ENCODE results near the gene GLI3.

The GLI3 gene

GRCh38 chr7:42192851-42193461 is 44.1 kb downstream of the GLI3 start:
- peaks cover 26% of the 10 kb centered on the region for H3K4me1 ChIP-seq (ENCODE audit: control insufficient read depth, insufficient read depth, low read length)
- H3K9me3 ChIP-seq (ENCODE audit: control insufficient read depth, insufficient read depth, low read depth, low read length) = no peaks in the 10 kb centered on the region
- peak overlapping the region; percentile 87 for H3K27ac ChIP-seq (ENCODE audit: extremely low read depth, low read depth, low read length)
- H3K36me3 ChIP-seq (ENCODE audit: control insufficient read depth in 2 of 2, insufficient read depth in 1 of 2, low read length in 2 of 2) = peaks cover 0 to 6% of the 10 kb centered on the region in 2 experiments; a peak in 1 of 3 replicates
- no peak overlapping the region for H3K4me3 ChIP-seq (ENCODE audit: low read depth, low read length)
- CTCF ChIA-PET = interaction anchor here (0.7 to 1.7 kb wide), 5 partner anchors 37 to 424 kb away, joined by 3 to 4 read pairs (median 3); no protein-coding TSS in a partner anchor
- POLR2A ChIA-PET = interaction anchor here (0.6 to 1.1 kb wide), 3 partner anchors 34 to 53 kb away, joined by 3 read pairs; no protein-coding TSS in a partner anchor
- peak; percentile 9 for TF ChIP-seq ZBTB17 (tag by site-specific recombination; IDR thresholded peaks at IDR 0.05)
- TF ChIP-seq IKZF3 (tag by site-specific recombination; IDR thresholded peaks at IDR 0.05) = 0 out of 2 replicates have a peak, but pooled peaks have one; percentile 10
- TF ChIP-seq ZBTB48 (tag by site-specific recombination; IDR thresholded peaks at IDR 0.05) = 0 out of 2 replicates have a peak, but pooled peaks have one; percentile 21
- peak; percentile 72 for TF ChIP-seq ZXDB (tag by site-specific recombination; IDR thresholded peaks at IDR 0.05)
- peak; percentile 53 for TF ChIP-seq REST (tag by site-specific recombination; IDR thresholded peaks at IDR 0.05)
- no peak for TF ChIP-seq ZNF837 (tag by site-specific recombination; IDR thresholded peaks at IDR 0.05)
- TF ChIP-seq ZNF785 (tag by site-specific recombination; IDR thresholded peaks at IDR 0.05) = no peak
- peak; percentile 7 for TF ChIP-seq ZBTB26 (tag by site-specific recombination; optimal IDR thresholded peaks at IDR 0.05)
- TF ChIP-seq ZNF629 (tag by site-specific recombination; IDR thresholded peaks at IDR 0.05) = peak; percentile 52
- TF ChIP-seq ZNF610 (tag by site-specific recombination; IDR thresholded peaks at IDR 0.05; ENCODE audit: borderline replicate concordance) = no peak
- TF ChIP-seq ZNF423 (tag by site-specific recombination; IDR thresholded peaks at IDR 0.05) = peak; percentile 32; the same call in 1 of the 2 replicates
- no peak for TF ChIP-seq ZNF560 (tag by site-specific recombination; IDR thresholded peaks at IDR 0.05; ENCODE audit: borderline replicate concordance)
- peak; percentile 30; the same call in 1 of the 2 replicates for TF ChIP-seq TRIM28 (IDR thresholded peaks at IDR 0.05; ENCODE audit: borderline replicate concordance, low read length)
- no peak for TF ChIP-seq ZNF549 (tag by site-specific recombination; IDR thresholded peaks at IDR 0.05)
- peak; percentile 61 for TF ChIP-seq PRDM6 (tag by site-specific recombination; IDR thresholded peaks at IDR 0.05)
- no peak for TF ChIP-seq ZNF48 (tag by site-specific recombination; IDR thresholded peaks at IDR 0.05)
- TF ChIP-seq ZNF692 (tag by site-specific recombination; IDR thresholded peaks at IDR 0.05) = 0 out of 2 replicates have a peak, but pooled peaks have one; percentile 57
- no peak for TF ChIP-seq KLF16 (tag by site-specific recombination; IDR thresholded peaks at IDR 0.05)
- TF ChIP-seq ZFP37 (tag by site-specific recombination; IDR thresholded peaks at IDR 0.05) = no peak
- TF ChIP-seq ZNF18 (tag by site-specific recombination; IDR thresholded peaks at IDR 0.05) = 0 out of 2 replicates have a peak, but pooled peaks have one; percentile 24
- TF ChIP-seq ZNF114 (tag by site-specific recombination; IDR thresholded peaks at IDR 0.05) = no peak
- TF ChIP-seq ZNF843 (tag by site-specific recombination; IDR thresholded peaks at IDR 0.05) = peak; percentile 79; the same call in 1 of the 2 replicates
- TF ChIP-seq ZNF530 (tag by site-specific recombination; IDR thresholded peaks at IDR 0.05; ENCODE audit: low read depth) = no peak
- TF ChIP-seq ZNF335 (tag by site-specific recombination; conservative IDR thresholded peaks at IDR 0.05) = peak; percentile 44; the same call in 1 of the 2 replicates
- no peak for TF ChIP-seq KLF9 (tag by site-specific recombination; IDR thresholded peaks at IDR 0.05; ENCODE audit: low read depth)
- no peak for TF ChIP-seq RBAK (tag by site-specific recombination; IDR thresholded peaks at IDR 0.05)
- peak; percentile 53; the same call in 1 of the 2 replicates for TF ChIP-seq SP7 (tag by site-specific recombination; IDR thresholded peaks at IDR 0.05)
